Measurements from ENCODE around the gene CTIF. TPM values are rescaled to one million over a fixed set of nuclear protein-coding genes. Genes with fewer than 3 reads are reported as not detected.

The CTIF gene
- total and polyA plus RNA-seq, 5 donors from 2014 or later, result 0.23 to 1.8 TPM; not detected in 3

DNA sequence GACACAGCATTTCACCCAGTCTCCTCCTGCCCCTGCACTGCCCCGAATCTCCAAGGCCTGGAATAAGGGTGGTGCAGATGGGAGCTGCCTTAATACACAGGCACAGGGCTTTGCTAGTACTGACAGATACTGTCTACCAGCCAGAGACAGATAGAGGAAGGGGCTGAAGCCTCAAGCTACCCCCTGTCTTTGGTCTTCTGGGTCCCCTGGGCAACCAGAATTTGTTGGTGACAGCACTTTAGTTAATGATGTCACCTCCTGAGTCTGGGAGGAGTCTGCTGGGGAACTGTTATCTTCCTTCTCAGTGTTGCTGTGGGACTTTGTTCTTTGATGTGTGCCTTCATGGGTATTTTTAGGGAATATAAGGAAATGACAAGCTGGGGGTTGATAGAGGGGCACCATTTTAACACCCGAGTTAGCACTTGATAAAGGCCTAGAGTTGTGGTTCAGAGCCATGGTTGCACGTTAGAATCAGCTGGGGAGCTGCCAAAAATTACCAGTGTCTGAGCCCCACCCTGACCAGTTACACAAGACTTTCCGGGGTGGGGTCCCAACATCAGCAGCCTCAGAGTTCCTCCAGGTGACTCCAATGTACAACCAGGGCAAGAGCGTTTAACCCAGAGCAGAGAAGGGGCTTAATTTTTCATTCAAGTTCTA lies 275.1 kb downstream of the CTIF start:
- DNase-seq (peak; percentile 39 to 76 (median 64)), ATAC-seq (ENCODE audit: low read depth in 2 of 2) (peak; percentile 58 to 63)
- Histone ChIP-seq H3K4me1 (ENCODE audit: control insufficient read depth, insufficient read depth, low read length, poor library complexity, severe bottlenecking) (peaks cover 32% of the 10 kb centered on the region), H3K36me3 (ENCODE audit: control insufficient read depth, insufficient read depth, low read length) (no peaks in the 10 kb centered on the region), H3K9me3 (ENCODE audit: control insufficient read depth in 2 of 2, low read length in 2 of 2) (no peaks in the 10 kb centered on the region), H3K27ac (ENCODE audit: insufficient read depth, low read length, poor library complexity, severe bottlenecking) (peak overlapping the region; percentile 80), H3K4me3 (ENCODE audit: low read depth, low read length) (peak overlapping the region; percentile 43), H3K27me3 (ENCODE audit: control insufficient read depth, insufficient read depth, low read length) (no peaks in the 10 kb centered on the region)
- H3K36me3 Mint-ChIP-seq, result no peaks in the 10 kb centered on the region
- H3K27ac Mint-ChIP-seq, result peak overlapping the region; percentile 75 to 92 (median 86)
- H3K4me1 Mint-ChIP-seq, result peaks cover 20 to 50% (median 39%) of the 10 kb centered on the region in 4 donors
- H3K27me3 Mint-ChIP-seq, result no peaks in the 10 kb centered on the region
- H3K4me3 Mint-ChIP-seq, result peak overlapping the region; percentile 16 to 63 (median 28)
- H3K9me3 Mint-ChIP-seq, result peaks cover 0 to 3% (median 0%) of the 10 kb centered on the region in 7 donors

DNA sequence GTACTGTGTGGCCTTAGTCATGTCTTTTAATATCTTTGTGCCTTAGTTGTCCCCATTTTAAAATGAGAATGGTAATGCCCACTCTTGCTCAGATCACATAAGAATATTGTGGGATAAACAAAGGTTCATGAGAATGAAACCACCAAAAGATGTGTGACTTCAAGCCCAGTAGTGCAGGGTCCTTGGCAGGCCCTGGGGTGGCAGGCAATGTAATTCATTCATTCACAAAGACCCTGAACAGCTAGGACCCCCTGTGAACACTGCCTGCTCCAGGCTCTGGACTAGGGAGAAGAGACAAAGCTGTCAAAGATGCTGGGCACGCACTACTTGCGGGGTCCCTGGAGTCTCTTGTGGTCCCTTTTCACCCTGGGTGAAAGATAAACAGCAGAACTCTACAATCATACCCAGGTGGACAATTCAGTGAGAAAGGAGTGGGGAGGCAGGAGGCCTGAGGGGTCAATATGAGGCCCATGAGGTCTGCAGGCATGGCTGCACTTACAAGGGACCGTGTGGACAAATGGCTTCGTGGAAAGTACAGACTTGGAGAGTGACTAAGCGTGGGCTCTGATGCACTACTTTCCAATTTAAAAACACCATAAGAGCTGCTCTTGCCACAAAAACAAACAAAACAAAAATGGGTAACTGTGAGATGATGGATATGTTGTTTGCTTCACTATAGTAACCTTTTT lies 275.8 kb downstream of the CTIF start:
- peak overlapping the region; percentile 80 for H3K27ac ChIP-seq (ENCODE audit: insufficient read depth, low read length, poor library complexity, severe bottlenecking)
- H3K27me3 ChIP-seq (ENCODE audit: control insufficient read depth, insufficient read depth, low read length), result no peaks in the 10 kb centered on the region
- no peaks in the 10 kb centered on the region for H3K36me3 ChIP-seq (ENCODE audit: control insufficient read depth, insufficient read depth, low read length)
- Mint-ChIP-seq H3K27ac (peak overlapping the region; percentile 75 to 92 (median 86)), H3K9me3 (peaks cover 0 to 3% (median 0%) of the 10 kb centered on the region in 7 donors), H3K36me3 (no peaks in the 10 kb centered on the region), H3K4me3 (peak overlapping the region; percentile 16 to 63 (median 48)), H3K4me1 (peaks cover 20 to 50% (median 39%) of the 10 kb centered on the region in 4 donors), H3K27me3 (no peaks in the 10 kb centered on the region)
- peaks cover 32% of the 10 kb centered on the region for H3K4me1 ChIP-seq (ENCODE audit: control insufficient read depth, insufficient read depth, low read length, poor library complexity, severe bottlenecking)
- H3K9me3 ChIP-seq (ENCODE audit: control insufficient read depth in 2 of 2, low read length in 2 of 2), result no peaks in the 10 kb centered on the region
- H3K4me3 ChIP-seq (ENCODE audit: low read depth, low read length), result peak overlapping the region; percentile 43
- ATAC-seq (ENCODE audit: low read depth in 2 of 2) (peak in 1 of 2 donors; percentile 29), DNase-seq (no peak)

DNA sequence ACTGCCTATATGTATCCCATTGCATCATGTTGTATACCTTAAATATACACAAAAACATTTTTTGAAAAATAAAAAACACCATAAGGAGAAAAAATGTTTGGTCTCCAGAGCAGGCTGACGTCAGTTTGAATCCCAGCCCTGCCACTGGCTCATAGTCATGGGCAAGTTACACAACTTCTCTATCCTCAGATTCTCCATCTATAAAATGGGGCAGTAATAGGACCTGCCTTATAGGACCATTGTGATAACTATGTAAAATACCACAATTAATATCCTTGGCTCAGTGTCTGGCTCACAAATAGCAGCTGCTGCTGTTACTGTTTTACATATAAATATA lies 276.3 kb downstream of the CTIF start:
- Histone ChIP-seq H3K27ac (ENCODE audit: insufficient read depth, low read length, poor library complexity, severe bottlenecking) (peak overlapping the region; percentile 80), H3K9me3 (ENCODE audit: control insufficient read depth in 2 of 2, low read length in 2 of 2) (no peaks in the 10 kb centered on the region), H3K4me1 (ENCODE audit: control insufficient read depth, insufficient read depth, low read length, poor library complexity, severe bottlenecking) (peaks cover 32% of the 10 kb centered on the region), H3K4me3 (ENCODE audit: low read depth, low read length) (no peak overlapping the region), H3K27me3 (ENCODE audit: control insufficient read depth, insufficient read depth, low read length) (no peaks in the 10 kb centered on the region), H3K36me3 (ENCODE audit: control insufficient read depth, insufficient read depth, low read length) (no peaks in the 10 kb centered on the region)
- peak overlapping the region; percentile 75 to 92 (median 86) for H3K27ac Mint-ChIP-seq
- H3K4me1 Mint-ChIP-seq, result peaks cover 20 to 50% (median 39%) of the 10 kb centered on the region in 4 donors
- no peaks in the 10 kb centered on the region for H3K36me3 Mint-ChIP-seq
- H3K4me3 Mint-ChIP-seq, result no peak overlapping the region
- peaks cover 0 to 3% (median 0%) of the 10 kb centered on the region in 7 donors for H3K9me3 Mint-ChIP-seq
- H3K27me3 Mint-ChIP-seq, result no peaks in the 10 kb centered on the region
- ATAC-seq (ENCODE audit: low read depth in 2 of 2), result no peak
- DNase-seq, result no peak

DNA sequence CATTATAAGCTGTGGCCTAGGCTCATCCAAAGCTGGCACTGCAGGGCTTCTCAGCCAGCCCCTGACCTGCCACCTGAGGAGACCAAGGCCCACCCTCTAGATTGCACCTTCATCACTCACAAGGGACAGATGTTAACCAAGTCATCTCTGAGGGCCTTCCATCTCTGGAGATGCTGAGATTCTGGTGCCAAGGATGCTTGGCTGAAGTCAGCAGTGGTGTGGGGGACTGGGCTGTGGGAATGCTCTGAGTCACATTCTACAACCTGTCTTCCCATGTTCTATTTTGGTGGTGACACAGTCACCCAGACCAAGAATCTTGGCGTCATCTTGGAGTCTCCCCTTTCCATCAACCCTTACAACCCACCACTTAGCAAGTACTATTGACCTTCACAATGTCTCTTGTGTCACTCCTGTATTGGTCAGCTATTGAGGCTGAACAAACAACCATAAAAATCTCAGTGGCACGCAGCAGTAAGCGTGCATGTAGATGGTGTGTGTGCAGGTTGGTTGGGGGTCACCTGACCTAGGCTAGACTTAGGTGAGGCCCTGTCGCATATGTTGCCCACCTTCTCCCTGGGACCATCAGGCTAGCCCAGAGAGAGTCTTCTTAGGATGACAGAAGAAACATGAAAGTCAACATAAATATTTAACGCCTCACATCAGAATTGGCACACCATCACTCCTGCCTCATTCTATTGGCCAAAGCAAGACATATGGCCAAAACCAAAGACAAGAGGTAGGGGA lies 276.9 kb downstream of the CTIF start:
- no peak for DNase-seq
- Histone ChIP-seq H3K27me3 (ENCODE audit: control insufficient read depth, insufficient read depth, low read length) (no peaks in the 10 kb centered on the region), H3K9me3 (ENCODE audit: control insufficient read depth in 2 of 2, low read length in 2 of 2) (no peaks in the 10 kb centered on the region), H3K27ac (ENCODE audit: insufficient read depth, low read length, poor library complexity, severe bottlenecking) (peak overlapping the region; percentile 21), H3K4me3 (ENCODE audit: low read depth, low read length) (no peak overlapping the region), H3K4me1 (ENCODE audit: control insufficient read depth, insufficient read depth, low read length, poor library complexity, severe bottlenecking) (peaks cover 31% of the 10 kb centered on the region), H3K36me3 (ENCODE audit: control insufficient read depth, insufficient read depth, low read length) (no peaks in the 10 kb centered on the region)
- H3K4me3 Mint-ChIP-seq, result peak overlapping the region in 1 of 4 donors; percentile 70
- H3K27me3 Mint-ChIP-seq, result no peaks in the 10 kb centered on the region
- H3K9me3 Mint-ChIP-seq, result peaks cover 0 to 3% (median 0%) of the 10 kb centered on the region in 7 donors
- peaks cover 20 to 53% (median 40%) of the 10 kb centered on the region in 4 donors for H3K4me1 Mint-ChIP-seq
- H3K27ac Mint-ChIP-seq, result peak overlapping the region; percentile 35 to 92 (median 86)
- ATAC-seq (ENCODE audit: low read depth in 2 of 2), result no peak
- H3K36me3 Mint-ChIP-seq, result no peaks in the 10 kb centered on the region

DNA sequence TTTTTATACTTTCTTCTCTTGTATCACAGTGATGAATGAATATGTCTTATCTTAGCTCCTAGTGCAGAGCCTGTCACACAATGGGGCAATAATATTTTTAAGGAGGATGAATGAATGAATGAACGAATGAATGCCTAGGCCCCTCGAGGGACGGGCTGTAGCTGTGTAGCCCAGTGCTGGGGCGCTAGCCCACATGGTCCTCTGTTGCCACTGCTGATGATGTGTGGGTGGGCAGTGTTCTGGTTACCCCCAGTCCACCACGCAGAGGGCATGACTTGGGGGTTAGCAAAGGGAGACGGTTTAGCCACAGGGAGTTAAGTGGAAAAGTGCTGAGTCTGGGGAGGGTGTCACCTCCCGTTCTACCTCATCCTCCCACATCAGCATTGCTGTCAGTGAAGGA lies 277.7 kb downstream of the CTIF start:
- Mint-ChIP-seq H3K9me3 (peaks cover 0 to 3% (median 0%) of the 10 kb centered on the region in 7 donors), H3K4me1 (peaks cover 20 to 55% (median 40%) of the 10 kb centered on the region in 4 donors), H3K27me3 (no peaks in the 10 kb centered on the region), H3K36me3 (no peaks in the 10 kb centered on the region), H3K27ac (peak overlapping the region in 1 of 3 donors; percentile 92), H3K4me3 (no peak overlapping the region)
- Histone ChIP-seq H3K36me3 (ENCODE audit: control insufficient read depth, insufficient read depth, low read length) (no peaks in the 10 kb centered on the region), H3K9me3 (ENCODE audit: control insufficient read depth in 2 of 2, low read length in 2 of 2) (no peaks in the 10 kb centered on the region), H3K27me3 (ENCODE audit: control insufficient read depth, insufficient read depth, low read length) (no peaks in the 10 kb centered on the region), H3K4me3 (ENCODE audit: low read depth, low read length) (no peak overlapping the region), H3K27ac (ENCODE audit: insufficient read depth, low read length, poor library complexity, severe bottlenecking) (no peak overlapping the region), H3K4me1 (ENCODE audit: control insufficient read depth, insufficient read depth, low read length, poor library complexity, severe bottlenecking) (peaks cover 27% of the 10 kb centered on the region)
- DNase-seq (no peak), ATAC-seq (ENCODE audit: low read depth in 2 of 2) (no peak)

DNA sequence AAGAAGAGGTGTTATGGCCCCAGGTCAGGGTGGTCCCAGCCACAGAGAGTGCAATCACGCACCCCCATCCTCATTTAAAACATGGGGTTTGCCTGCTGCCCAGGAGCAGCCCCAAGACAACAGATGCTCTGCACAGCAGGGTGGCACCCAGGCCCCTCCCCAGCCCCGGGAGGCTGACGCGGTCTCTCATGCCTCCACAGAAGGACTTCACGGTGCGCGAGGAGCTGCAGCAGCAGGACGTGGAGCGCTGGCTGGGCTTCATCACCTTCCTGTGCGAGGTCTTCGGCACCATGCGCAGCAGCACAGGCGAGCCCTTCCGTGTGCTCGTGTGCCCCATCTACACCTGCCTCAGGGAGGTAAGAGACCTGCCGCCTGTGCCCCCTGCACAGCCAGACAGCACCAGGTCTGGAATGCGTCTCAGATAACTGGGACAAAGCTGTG lies 278.2 kb downstream of the CTIF start:
- DNase-seq, result no peak
- no peaks in the 10 kb centered on the region for H3K36me3 ChIP-seq (ENCODE audit: control insufficient read depth, insufficient read depth, low read length)
- peaks cover 27% of the 10 kb centered on the region for H3K4me1 ChIP-seq (ENCODE audit: control insufficient read depth, insufficient read depth, low read length, poor library complexity, severe bottlenecking)
- H3K4me1 Mint-ChIP-seq, result peaks cover 23 to 54% (median 41%) of the 10 kb centered on the region in 4 donors
- peaks cover 0 to 3% (median 0%) of the 10 kb centered on the region in 7 donors for H3K9me3 Mint-ChIP-seq
- no peaks in the 10 kb centered on the region for H3K27me3 ChIP-seq (ENCODE audit: control insufficient read depth, insufficient read depth, low read length)
- H3K4me3 ChIP-seq (ENCODE audit: low read depth, low read length), result no peak overlapping the region
- H3K27me3 Mint-ChIP-seq, result no peaks in the 10 kb centered on the region
- no peak overlapping the region for H3K27ac ChIP-seq (ENCODE audit: insufficient read depth, low read length, poor library complexity, severe bottlenecking)
- no peak for ATAC-seq (ENCODE audit: low read depth in 2 of 2)
- H3K4me3 Mint-ChIP-seq, result no peak overlapping the region
- H3K27ac Mint-ChIP-seq, result no peak overlapping the region
- no peaks in the 10 kb centered on the region for H3K36me3 Mint-ChIP-seq
- H3K9me3 ChIP-seq (ENCODE audit: control insufficient read depth in 2 of 2, low read length in 2 of 2), result no peaks in the 10 kb centered on the region

DNA sequence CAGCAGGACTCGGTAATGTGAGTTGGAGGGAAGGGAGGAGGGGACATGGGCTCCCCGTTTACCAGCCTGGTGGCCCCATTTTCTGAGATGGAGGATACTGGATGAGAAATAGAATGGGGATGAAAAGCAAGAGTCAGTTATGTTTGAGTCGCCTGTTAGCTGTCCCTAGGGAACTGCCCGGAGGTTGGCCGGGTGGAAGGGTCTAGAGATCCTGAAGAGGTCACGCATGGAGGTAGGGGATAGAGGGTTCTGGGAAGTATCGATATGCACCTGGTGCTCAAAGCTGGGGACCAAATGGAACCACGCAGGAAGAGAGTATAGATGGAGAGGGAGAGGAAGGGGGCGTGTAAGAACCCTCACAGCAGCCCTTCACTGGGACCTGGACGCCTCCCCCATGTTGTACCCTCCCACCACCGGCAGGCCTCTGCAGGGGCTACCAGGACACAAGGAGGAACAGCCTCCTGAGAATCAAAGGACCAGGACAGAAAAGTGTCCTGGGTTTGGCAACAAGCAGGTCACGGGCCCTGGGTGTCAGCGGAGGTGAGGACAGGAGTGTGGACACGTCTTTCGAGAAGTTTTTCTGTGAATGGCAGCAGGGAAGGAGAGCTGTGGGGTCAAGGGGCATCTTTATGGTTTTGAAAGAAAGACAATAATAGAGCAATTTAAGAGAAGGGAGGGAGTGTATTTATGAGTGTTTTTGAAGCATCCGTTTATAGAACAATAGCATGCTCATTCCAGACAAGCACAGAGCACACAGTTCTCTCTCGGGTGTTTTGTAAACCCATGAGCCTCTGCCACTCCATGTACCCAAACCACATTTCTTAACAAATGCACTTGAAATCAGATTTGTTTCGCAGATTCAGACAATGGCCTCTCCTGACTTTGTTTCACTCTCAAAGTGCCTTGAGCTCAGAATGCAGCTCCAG lies 279.8 kb downstream of the CTIF start:
- Mint-ChIP-seq H3K27me3 (no peaks in the 10 kb centered on the region), H3K27ac (peak overlapping the region in 2 of 3 donors; percentile 44 to 57), H3K4me3 (no peak overlapping the region), H3K36me3 (no peaks in the 10 kb centered on the region), H3K4me1 (peaks cover 11 to 42% (median 29%) of the 10 kb centered on the region in 4 donors), H3K9me3 (peaks cover 0 to 3% (median 0%) of the 10 kb centered on the region in 7 donors)
- no peak for DNase-seq
- no peaks in the 10 kb centered on the region for H3K9me3 ChIP-seq (ENCODE audit: control insufficient read depth in 2 of 2, low read length in 2 of 2)
- H3K27me3 ChIP-seq (ENCODE audit: control insufficient read depth, insufficient read depth, low read length), result no peaks in the 10 kb centered on the region
- ATAC-seq (ENCODE audit: low read depth in 2 of 2), result no peak
- H3K27ac ChIP-seq (ENCODE audit: insufficient read depth, low read length, poor library complexity, severe bottlenecking), result no peak overlapping the region
- no peaks in the 10 kb centered on the region for H3K36me3 ChIP-seq (ENCODE audit: control insufficient read depth, insufficient read depth, low read length)
- H3K4me1 ChIP-seq (ENCODE audit: control insufficient read depth, insufficient read depth, low read length, poor library complexity, severe bottlenecking), result peaks cover 17% of the 10 kb centered on the region
- no peak overlapping the region for H3K4me3 ChIP-seq (ENCODE audit: low read depth, low read length)
